NT2/D1 (cell line): ENCODE results near the gene LHB.

Experiments
- DNase-seq: peaks from one replicate; pipeline ENCODE4 v3.0.0-alpha.2; 2011; ENCODE audit warnings: low read depth, low spot score
- H3K27me3 ChIP-seq: 2 replicates; pipeline ENCODE4 v1.6.0; 2011; ENCODE audit warnings: mild to moderate bottlenecking; ENCODE audit not compliant: insufficient read length, insufficient read depth
- H3K36me3 ChIP-seq: 2 replicates; pipeline ENCODE4 v1.6.1; 2011; ENCODE audit warnings: mild to moderate bottlenecking, low read length, mixed read lengths; ENCODE audit not compliant: insufficient read depth, insufficient read length
- H3K4me1 ChIP-seq: 2 replicates; pipeline ENCODE4 v1.5.1; 2011; ENCODE audit not compliant: insufficient read depth, insufficient read length
- H3K4me3 ChIP-seq: 2 replicates; pipeline ENCODE4 v1.5.1; 2011; ENCODE audit warnings: low read depth; ENCODE audit not compliant: insufficient read length
- H3K9ac ChIP-seq: 2 replicates; pipeline ENCODE4 v1.6.0; 2011; ENCODE audit warnings: low read depth; ENCODE audit not compliant: insufficient read length
- H3K9me3 ChIP-seq: 2 replicates; pipeline ENCODE4 v1.5.1; 2011; ENCODE audit warnings: mild to moderate bottlenecking, low read length; ENCODE audit not compliant: insufficient read depth
- SUZ12 ChIP-seq: IDR thresholded peaks from 2 replicates; pipeline ENCODE4 v1.6.1; 2011; ENCODE audit not compliant: insufficient read length, insufficient read depth; ENCODE audit errors: extremely low read depth
- YY1 ChIP-seq: IDR thresholded peaks from 2 replicates; pipeline ENCODE4 v1.6.1; 2011; ENCODE audit not compliant: insufficient read length, insufficient read depth
- ZNF274 ChIP-seq: IDR thresholded peaks from 2 replicates; pipeline ENCODE4 v1.6.1; 2011; ENCODE audit warnings: mild to moderate bottlenecking, low read depth, low read length

The LHB gene

DNA sequence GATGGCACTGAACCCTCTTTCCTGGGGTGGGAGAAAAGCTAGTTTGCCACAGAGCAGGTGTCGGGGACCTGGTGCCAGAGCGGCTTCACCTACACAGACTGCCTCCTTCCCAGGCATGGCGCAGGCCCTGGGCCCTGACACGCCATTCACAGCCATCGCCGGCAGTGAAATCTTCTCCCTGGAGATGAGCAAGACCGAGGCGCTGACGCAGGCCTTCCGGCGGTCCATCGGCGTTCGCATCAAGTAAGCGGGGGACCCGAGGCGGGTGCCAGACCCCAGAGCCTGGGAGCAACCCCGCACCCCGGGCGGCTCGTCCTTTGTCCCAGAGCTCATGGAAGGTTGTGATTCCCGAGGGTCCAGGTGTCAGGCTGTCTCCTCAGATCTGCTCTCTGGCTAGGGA is 10.0 kb downstream of the LHB start:
- no peaks in the 10 kb centered on the region for H3K27me3 ChIP-seq
- H3K9me3 ChIP-seq = no peaks in the 10 kb centered on the region
- H3K36me3 ChIP-seq = peaks cover 76% of the 10 kb centered on the region
- no peak for DNase-seq
- no peak overlapping the region for H3K4me3 ChIP-seq
- H3K4me1 ChIP-seq = no peaks in the 10 kb centered on the region
- H3K9ac ChIP-seq = no peak overlapping the region
- no peak for TF ChIP-seq YY1
- TF ChIP-seq SUZ12 = no peak
- TF ChIP-seq ZNF274 = no peak

GRCh38 chr19:49004964-49005614 is 11.8 kb downstream of the LHB start:
- no peaks in the 10 kb centered on the region for H3K9me3 ChIP-seq
- H3K4me3 ChIP-seq = no peak overlapping the region
- DNase-seq = no peak
- no peak for TF ChIP-seq SUZ12
- TF ChIP-seq ZNF274 = no peak
- no peak for TF ChIP-seq YY1
- no peaks in the 10 kb centered on the region for H3K27me3 ChIP-seq
- no peak overlapping the region for H3K9ac ChIP-seq
- H3K36me3 ChIP-seq = peaks cover 71% of the 10 kb centered on the region
- no peaks in the 10 kb centered on the region for H3K4me1 ChIP-seq

DNA sequence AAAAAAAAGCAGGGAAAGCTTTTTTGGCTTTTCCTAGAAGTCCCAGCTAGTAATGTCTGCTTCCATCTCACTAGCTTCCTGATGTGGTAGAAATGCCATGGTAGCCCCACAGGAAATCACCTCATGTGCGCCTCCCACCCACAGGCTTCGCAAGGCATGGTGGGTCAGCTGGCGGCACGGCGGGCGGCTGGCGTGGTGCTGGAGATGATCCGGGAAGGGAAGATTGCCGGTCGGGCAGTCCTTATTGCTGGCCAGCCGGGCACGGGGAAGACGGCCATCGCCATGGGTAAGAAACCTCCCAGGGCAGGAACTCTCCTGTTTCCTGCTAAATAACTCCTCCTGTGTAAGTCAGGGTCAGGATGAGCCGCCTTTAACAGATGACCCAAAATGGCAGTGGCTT is 12.8 kb downstream of the LHB start:
- no peak overlapping the region for H3K9ac ChIP-seq
- peaks cover 72% of the 10 kb centered on the region for H3K36me3 ChIP-seq
- TF ChIP-seq SUZ12 (no peak), ZNF274 (no peak), YY1 (no peak)
- H3K9me3 ChIP-seq = no peaks in the 10 kb centered on the region
- no peaks in the 10 kb centered on the region for H3K27me3 ChIP-seq
- H3K4me1 ChIP-seq = no peaks in the 10 kb centered on the region
- DNase-seq = no peak
- H3K4me3 ChIP-seq = no peak overlapping the region

DNA sequence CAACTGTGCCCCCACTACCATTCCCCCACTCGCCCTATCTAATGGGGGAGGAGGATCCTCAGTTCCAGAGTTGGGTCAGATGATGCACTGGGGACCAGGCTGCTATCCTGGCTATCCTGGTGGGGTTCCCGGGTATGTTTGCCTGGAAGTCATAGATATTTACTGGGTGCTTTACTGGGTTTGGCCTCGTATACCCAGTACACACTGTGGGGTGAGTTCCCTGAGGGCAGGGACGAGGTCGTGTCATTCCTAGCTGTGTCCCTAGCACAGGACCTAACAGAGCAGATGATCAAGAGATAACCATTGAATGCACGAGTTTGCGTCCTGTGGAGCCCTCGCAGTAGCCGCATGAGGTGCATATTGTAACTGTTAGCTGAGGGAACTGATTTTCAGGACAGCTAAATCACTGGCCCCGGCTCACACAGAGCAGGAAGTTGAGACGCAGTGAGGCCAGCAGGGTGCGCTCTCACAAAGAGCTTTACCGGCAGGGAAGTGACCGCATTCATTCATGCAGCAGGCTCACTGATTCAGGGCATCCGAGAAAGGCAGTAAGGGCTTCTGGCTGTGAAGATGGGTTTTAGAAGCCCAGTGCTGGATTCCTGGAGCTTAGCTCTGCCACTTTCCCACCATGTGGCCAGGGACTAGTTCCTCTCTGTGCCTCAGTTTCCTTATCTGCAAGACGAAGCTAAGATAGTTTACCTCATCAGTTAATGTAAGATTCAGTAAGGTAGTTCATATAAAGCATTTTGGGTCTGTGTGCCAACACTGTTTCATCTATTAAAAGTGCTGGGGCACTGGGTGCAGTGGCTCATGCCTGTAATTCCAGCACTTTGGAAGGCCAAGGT is 17.2 kb downstream of the LHB start:
- DNase-seq = no peak
- Histone ChIP-seq H3K36me3 (peaks cover 53% of the 10 kb centered on the region), H3K4me3 (no peak overlapping the region), H3K9me3 (no peaks in the 10 kb centered on the region), H3K9ac (peak overlapping the region; percentile 0), H3K27me3 (no peaks in the 10 kb centered on the region), H3K4me1 (peaks cover 3% of the 10 kb centered on the region)
- no peak for TF ChIP-seq SUZ12
- no peak for TF ChIP-seq ZNF274
- no peak for TF ChIP-seq YY1

DNA sequence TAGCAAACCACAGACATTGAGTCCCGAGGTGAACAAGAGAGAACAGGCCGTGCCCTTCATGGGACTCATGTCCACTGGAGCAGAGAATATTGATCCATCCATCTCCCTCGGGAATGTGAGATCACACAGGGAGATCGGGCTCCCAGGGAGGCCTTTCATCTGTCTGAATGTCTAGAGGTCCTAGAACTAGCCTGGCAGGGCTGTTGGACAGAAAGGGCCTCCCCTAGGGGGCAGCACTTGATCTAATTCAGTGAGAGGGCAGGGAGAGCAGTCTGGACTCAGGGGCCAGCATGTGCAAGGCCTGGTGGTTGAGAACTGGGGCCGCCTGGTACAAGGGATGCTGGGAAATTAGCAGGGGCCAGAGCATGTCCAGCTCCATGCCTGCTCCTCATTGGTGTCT is 18.9 kb downstream of the LHB start:
- no peak for DNase-seq
- TF ChIP-seq YY1 (no peak), ZNF274 (no peak), SUZ12 (no peak)

GRCh38 chr19:48994035-48994386 is 22.9 kb downstream of the LHB start:
- no peak for DNase-seq
- Histone ChIP-seq H3K27me3 (no peaks in the 10 kb centered on the region), H3K4me3 (peak overlapping the region; percentile 89), H3K4me1 (peaks cover 20% of the 10 kb centered on the region), H3K9ac (peak overlapping the region; percentile 75), H3K9me3 (no peaks in the 10 kb centered on the region), H3K36me3 (peaks cover 22% of the 10 kb centered on the region)
- TF ChIP-seq SUZ12 (no peak), ZNF274 (no peak), YY1 (no peak)

More for the DNA sequence above, 18.9 kb downstream of the LHB start:
- H3K4me3 ChIP-seq = no peak overlapping the region
- no peaks in the 10 kb centered on the region for H3K9me3 ChIP-seq
- H3K9ac ChIP-seq = no peak overlapping the region
- peaks cover 3% of the 10 kb centered on the region for H3K4me1 ChIP-seq
- no peaks in the 10 kb centered on the region for H3K27me3 ChIP-seq
- peaks cover 36% of the 10 kb centered on the region for H3K36me3 ChIP-seq

- Histone ChIP-seq H3K4me1 (peaks cover 20% of the 10 kb centered on the region), H3K4me3 (peak within 1 kb of the TSS; percentile 89), H3K9ac (peak within 1 kb of the TSS; percentile 85), H3K36me3 (peaks cover 25% of the 10 kb centered on the region), H3K9me3 (no peaks in the 10 kb centered on the region), H3K27me3 (no peaks in the 10 kb centered on the region)
- peak; percentile 48 for TF ChIP-seq YY1
- TF ChIP-seq ZNF274 = no peak
- DNase-seq = peak; percentile 94
These were observed 23.5 kb downstream of the LHB start, which contains the start of the genes GYS1 and RUVBL2 for GRCh38 chr19:48993175-48994034. TSS of gene GYS1 (minus strand) at chr19:48993309. CDS start at chr19:48993112, 197 bp downstream. TSS of gene RUVBL2 (plus strand) at chr19:48993887. CDS start at chr19:48993912, 25 bp downstream.
